Panc1 (cell line): ENCODE measurements around the gene ACTA2.

Experiments
- POLR2AphosphoS5 ChIP-seq: IDR thresholded peaks from 2 replicates; pipeline ENCODE4 v1.6.1; 2012; ENCODE audit warnings: mild to moderate bottlenecking, low read depth, low read length, moderate library complexity
- SIN3A ChIP-seq: IDR thresholded peaks from 2 replicates; pipeline ENCODE4 v1.6.1; 2012; ENCODE audit warnings: low read depth, mild to moderate bottlenecking, low read length, moderate library complexity, borderline replicate concordance; ENCODE audit not compliant: insufficient read depth
- TCF7L2 ChIP-seq: IDR thresholded peaks from 2 replicates; pipeline ENCODE4 v1.6.1; 2011; ENCODE audit warnings: mild to moderate bottlenecking, low read depth, low read length, inconsistent platforms
- TF ChIP-seq, protein P1 (sequence below): fragments of 450-650 bp; IDR thresholded peaks from 2 replicates; pipeline ENCODE4 v1.5.1; 2017; ENCODE audit warnings: mild to moderate bottlenecking
- TF ChIP-seq, protein P2 (sequence below), 2 experiments: IDR thresholded peaks; 2 replicates each; pipeline ENCODE4 v1.6.1; 2011 to 2012; ENCODE audit warnings: low read depth in 2 of 2, control low read depth in 1 of 2, low read length in 1 of 2, mild to moderate bottlenecking in 1 of 2, moderate library complexity in 1 of 2; ENCODE audit not compliant: insufficient read depth in 1 of 2

DNA sequence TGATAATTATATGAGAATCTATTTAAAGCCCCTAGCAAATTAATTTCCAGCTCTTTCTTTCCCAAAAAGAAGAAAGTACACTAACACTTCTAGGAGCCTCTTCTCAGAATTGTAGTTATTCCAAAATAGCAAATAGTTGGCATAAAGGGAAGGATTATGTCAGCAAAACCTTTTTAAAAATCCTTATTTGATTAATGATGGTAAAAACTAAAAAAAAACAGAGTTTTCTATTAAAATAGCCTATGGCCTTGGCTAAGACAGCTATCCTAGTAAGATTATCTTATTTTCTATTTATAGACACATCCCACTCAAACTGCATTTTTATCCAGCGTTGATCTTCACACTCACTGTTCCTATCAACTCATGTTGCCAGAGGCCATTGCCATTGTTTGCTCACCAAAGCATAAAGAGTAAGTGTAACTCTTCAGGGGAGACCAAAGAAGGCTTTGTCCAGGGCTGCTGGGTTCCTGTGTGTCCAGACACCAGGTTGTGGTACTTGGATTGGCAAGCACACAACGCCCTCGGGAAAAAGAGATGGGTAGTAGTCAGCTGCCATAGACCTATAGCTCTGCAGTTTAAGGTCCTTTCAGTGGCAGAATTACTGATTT, 31.5 kb downstream of the ACTA2 start:
- TF ChIP-seq SIN3A, result no peak
- no peak for TF ChIP-seq TCF7L2
- TF ChIP-seq, protein P1, sequence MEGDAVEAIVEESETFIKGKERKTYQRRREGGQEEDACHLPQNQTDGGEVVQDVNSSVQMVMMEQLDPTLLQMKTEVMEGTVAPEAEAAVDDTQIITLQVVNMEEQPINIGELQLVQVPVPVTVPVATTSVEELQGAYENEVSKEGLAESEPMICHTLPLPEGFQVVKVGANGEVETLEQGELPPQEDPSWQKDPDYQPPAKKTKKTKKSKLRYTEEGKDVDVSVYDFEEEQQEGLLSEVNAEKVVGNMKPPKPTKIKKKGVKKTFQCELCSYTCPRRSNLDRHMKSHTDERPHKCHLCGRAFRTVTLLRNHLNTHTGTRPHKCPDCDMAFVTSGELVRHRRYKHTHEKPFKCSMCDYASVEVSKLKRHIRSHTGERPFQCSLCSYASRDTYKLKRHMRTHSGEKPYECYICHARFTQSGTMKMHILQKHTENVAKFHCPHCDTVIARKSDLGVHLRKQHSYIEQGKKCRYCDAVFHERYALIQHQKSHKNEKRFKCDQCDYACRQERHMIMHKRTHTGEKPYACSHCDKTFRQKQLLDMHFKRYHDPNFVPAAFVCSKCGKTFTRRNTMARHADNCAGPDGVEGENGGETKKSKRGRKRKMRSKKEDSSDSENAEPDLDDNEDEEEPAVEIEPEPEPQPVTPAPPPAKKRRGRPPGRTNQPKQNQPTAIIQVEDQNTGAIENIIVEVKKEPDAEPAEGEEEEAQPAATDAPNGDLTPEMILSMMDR, result no peak
- TF ChIP-seq POLR2AphosphoS5, result no peak
- TF ChIP-seq, protein P2, sequence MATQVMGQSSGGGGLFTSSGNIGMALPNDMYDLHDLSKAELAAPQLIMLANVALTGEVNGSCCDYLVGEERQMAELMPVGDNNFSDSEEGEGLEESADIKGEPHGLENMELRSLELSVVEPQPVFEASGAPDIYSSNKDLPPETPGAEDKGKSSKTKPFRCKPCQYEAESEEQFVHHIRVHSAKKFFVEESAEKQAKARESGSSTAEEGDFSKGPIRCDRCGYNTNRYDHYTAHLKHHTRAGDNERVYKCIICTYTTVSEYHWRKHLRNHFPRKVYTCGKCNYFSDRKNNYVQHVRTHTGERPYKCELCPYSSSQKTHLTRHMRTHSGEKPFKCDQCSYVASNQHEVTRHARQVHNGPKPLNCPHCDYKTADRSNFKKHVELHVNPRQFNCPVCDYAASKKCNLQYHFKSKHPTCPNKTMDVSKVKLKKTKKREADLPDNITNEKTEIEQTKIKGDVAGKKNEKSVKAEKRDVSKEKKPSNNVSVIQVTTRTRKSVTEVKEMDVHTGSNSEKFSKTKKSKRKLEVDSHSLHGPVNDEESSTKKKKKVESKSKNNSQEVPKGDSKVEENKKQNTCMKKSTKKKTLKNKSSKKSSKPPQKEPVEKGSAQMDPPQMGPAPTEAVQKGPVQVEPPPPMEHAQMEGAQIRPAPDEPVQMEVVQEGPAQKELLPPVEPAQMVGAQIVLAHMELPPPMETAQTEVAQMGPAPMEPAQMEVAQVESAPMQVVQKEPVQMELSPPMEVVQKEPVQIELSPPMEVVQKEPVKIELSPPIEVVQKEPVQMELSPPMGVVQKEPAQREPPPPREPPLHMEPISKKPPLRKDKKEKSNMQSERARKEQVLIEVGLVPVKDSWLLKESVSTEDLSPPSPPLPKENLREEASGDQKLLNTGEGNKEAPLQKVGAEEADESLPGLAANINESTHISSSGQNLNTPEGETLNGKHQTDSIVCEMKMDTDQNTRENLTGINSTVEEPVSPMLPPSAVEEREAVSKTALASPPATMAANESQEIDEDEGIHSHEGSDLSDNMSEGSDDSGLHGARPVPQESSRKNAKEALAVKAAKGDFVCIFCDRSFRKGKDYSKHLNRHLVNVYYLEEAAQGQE (IDR thresholded peaks at IDR 0.05; ENCODE audit: insufficient read depth in 1 of 2, low read depth in 2 of 2, low read length in 1 of 2), result no peak
